Lower lobe of right lung (tissue), 2 donors: Measurements from ENCODE around the gene CD72. TPM values are rescaled to one million over a fixed set of nuclear protein-coding genes. Genes with fewer than 3 reads are reported as not detected.
"Not testable (repeated sequence)": the region's sequence is repeated elsewhere in the genome, so short reads cannot be mapped to it uniquely, and the experiment has no call there.

Experiments used
- ATAC-seq, 2 donors: fragments of 200-7000 bp; cut with Tn5 transposase; one replicate each; pipeline ENCODE4 v1.9.1; 2020 to 2022; ENCODE audit warnings: mild to moderate bottlenecking in 2 of 2, moderate library complexity in 2 of 2
- DNase-seq: peaks from one replicate; pipeline ENCODE4 v3.0.0-alpha.2; 2020
- H3K27ac ChIP-seq: fragments of 200-600 bp; one replicate; pipeline ENCODE4 v1.8.0; 2022
- H3K27me3 ChIP-seq: fragments of 200-600 bp; one replicate; pipeline ENCODE4 v1.8.0; 2022; ENCODE audit warnings: low read depth
- H3K36me3 ChIP-seq: fragments of 200-600 bp; one replicate; pipeline ENCODE4 v1.8.0; 2022; ENCODE audit warnings: mild to moderate bottlenecking
- H3K4me1 ChIP-seq: fragments of 200-600 bp; one replicate; pipeline ENCODE4 v1.8.0; 2022
- H3K4me3 ChIP-seq: fragments of 200-600 bp; one replicate; pipeline ENCODE4 v1.8.0; 2022; ENCODE audit warnings: mild to moderate bottlenecking
- H3K9me3 ChIP-seq: fragments of 200-600 bp; one replicate; pipeline ENCODE4 v1.8.0; 2022
- intact Hi-C: fragments of 100-400 bp; cut with DNase I; formaldehyde crosslinking; loops from one replicate; pipeline ENCODE4 v1.11.0; 2022
- total RNA-seq: library from RNA; stranded (reverse); fragmentation: NEBNext Ultra II Directional; extraction: Animal tissue kit (Norgen Biotek cat#: 25700); gene quantifications from one replicate; pipeline ENCODE4 v1.2.1, GENCODE V29; 2021
- TF ChIP-seq, protein P1 (sequence below): fragments of 200-600 bp; IDR thresholded peaks from one replicate; pipeline ENCODE4 v1.8.0; 2022; ENCODE audit warnings: antibody characterized with exemption, mild to moderate bottlenecking
- donor health status: DM: no; HTN: yes; CAD: no; lungs with severe emphysema.

Gene CD72
- total RNA-seq, 1 donor from 2014 or later = 4.5 TPM

GRCh38 chr9:35612843-35613242 lies 5.4 kb downstream of the CD72 start:
- H3K36me3 ChIP-seq = peaks cover 23% of the 10 kb centered on the region
- no peaks in the 10 kb centered on the region for H3K27me3 ChIP-seq
- ATAC-seq (no peak), DNase-seq (no peak)
- H3K9me3 ChIP-seq = no peaks in the 10 kb centered on the region
- intact Hi-C loops = no loop called here
- H3K4me1 ChIP-seq = peaks cover 8% of the 10 kb centered on the region
- no peak overlapping the region for H3K4me3 ChIP-seq
- H3K27ac ChIP-seq = no peak overlapping the region
- TF ChIP-seq, protein P1, sequence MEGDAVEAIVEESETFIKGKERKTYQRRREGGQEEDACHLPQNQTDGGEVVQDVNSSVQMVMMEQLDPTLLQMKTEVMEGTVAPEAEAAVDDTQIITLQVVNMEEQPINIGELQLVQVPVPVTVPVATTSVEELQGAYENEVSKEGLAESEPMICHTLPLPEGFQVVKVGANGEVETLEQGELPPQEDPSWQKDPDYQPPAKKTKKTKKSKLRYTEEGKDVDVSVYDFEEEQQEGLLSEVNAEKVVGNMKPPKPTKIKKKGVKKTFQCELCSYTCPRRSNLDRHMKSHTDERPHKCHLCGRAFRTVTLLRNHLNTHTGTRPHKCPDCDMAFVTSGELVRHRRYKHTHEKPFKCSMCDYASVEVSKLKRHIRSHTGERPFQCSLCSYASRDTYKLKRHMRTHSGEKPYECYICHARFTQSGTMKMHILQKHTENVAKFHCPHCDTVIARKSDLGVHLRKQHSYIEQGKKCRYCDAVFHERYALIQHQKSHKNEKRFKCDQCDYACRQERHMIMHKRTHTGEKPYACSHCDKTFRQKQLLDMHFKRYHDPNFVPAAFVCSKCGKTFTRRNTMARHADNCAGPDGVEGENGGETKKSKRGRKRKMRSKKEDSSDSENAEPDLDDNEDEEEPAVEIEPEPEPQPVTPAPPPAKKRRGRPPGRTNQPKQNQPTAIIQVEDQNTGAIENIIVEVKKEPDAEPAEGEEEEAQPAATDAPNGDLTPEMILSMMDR = no peak

DNA sequence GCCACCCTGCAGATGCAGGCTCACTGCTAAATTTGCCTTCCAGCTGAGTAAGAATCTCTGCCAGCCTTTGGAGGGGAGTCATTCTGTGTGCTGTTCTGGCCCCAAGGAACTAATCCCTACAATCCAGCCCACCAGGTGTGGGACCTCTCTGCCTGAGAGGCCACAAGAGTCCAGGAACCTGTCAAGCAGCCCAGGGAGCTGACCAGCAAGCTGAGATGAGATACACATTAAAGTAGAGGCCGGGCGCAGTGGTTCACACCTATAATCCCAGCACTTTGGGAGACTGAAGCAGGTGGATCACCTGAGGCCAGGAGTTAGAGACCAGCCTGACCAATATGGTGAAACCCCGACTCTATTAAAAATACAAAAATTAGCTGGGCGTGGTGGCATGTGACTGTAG lies 6.1 kb downstream of the CD72 start:
- H3K36me3 ChIP-seq = peaks cover 31% of the 10 kb centered on the region
- DNase-seq, ATAC-seq, H3K9me3 ChIP-seq, intact Hi-C loops, H3K4me3 ChIP-seq, H3K27ac ChIP-seq, H3K4me1 ChIP-seq, H3K27me3 ChIP-seq: not testable (repeated sequence)

DNA sequence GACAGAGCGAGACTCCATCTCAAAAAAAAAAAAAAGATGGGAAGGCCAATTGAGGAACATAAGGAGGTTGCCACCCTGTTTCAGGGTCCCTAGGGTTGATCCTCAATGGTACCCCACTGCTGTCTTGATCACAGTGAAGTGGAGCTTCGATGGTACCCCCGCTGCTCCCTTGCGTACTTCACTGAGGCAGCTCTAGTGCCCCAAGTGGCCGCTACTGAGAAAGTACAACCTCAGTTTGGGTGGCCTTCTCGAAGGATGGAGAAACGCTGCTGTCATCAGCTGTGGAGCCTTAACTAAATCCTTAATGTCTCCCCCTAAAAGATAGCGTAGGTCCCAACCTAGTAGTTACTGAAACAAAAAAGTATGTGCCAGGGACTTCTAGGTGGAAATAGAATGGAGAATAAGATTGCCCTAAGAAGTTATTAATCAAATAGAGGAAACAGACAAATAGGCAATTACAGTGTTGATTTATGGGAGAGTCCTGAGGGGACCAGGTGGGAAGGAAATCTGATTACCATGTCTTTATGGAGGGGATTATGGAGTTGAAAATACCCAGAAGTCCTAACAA lies 6.9 kb downstream of the CD72 start:
- DNase-seq (no peak), ATAC-seq (peak; percentile 40 to 72)
- Histone ChIP-seq H3K36me3 (peaks cover 32% of the 10 kb centered on the region), H3K27me3 (no peaks in the 10 kb centered on the region), H3K9me3 (no peaks in the 10 kb centered on the region), H3K27ac (no peak overlapping the region), H3K4me1 (peaks cover 14% of the 10 kb centered on the region), H3K4me3 (no peak overlapping the region)
- TF ChIP-seq, protein P1 = peak; percentile 60
- intact Hi-C loops = no loop called here

- no peaks in the 10 kb centered on the region for H3K27me3 ChIP-seq
- peaks cover 19% of the 10 kb centered on the region for H3K4me1 ChIP-seq
- DNase-seq = no peak
- H3K9me3 ChIP-seq = no peaks in the 10 kb centered on the region
- TF ChIP-seq, protein P1 = no peak
- no peak overlapping the region for H3K4me3 ChIP-seq
- H3K27ac ChIP-seq = no peak overlapping the region
- intact Hi-C loops = no loop called here
- no peak for ATAC-seq
- H3K36me3 ChIP-seq = peaks cover 32% of the 10 kb centered on the region
Measured at GRCh38 chr9:35609820-35610163, 8.4 kb downstream of the CD72 start.

DNA sequence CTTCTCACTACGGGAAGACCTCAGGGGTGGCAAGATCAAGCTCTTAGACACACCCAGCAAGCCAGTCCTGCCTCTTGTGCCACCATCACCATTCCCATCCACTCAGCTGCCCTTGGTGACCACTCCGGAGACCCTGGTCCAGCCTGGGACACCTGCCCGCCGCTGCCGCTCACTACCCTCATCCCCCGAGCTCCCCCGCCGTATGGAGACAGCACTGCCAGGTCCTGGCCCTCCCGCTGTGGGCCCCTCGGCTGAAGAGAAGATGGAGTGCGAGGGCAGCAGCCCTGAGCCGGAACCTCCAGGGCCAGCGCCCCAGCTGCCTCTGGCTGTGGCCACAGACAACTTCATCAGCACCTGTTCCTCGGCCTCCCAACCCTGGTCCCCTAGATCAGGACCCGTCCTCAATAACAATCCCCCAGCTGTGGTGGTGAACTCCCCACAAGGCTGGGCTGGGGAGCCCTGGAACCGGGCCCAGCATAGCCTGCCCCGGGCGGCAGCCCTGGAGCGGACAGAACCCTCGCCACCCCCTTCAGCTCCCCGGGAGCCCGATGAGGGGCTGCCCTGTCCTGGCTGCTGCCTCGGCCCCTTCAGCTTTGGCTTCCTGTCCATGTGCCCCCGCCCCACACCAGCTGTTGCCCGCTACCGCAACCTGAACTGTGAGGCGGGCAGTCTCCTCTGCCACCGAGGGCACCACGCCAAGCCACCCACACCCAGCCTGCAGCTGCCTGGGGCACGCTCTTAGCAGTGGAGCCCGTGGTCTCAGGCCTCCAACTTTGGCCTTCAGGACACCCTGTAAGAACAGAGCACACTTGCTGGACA lies 9.0 kb downstream of the CD72 start:
- intact Hi-C loops = no loop called here

More for the DNA sequence above, 9.0 kb downstream of the CD72 start:
- Histone ChIP-seq H3K9me3 (no peaks in the 10 kb centered on the region), H3K4me3 (no peak overlapping the region), H3K27ac (no peak overlapping the region), H3K36me3 (peaks cover 32% of the 10 kb centered on the region), H3K4me1 (peaks cover 19% of the 10 kb centered on the region), H3K27me3 (no peaks in the 10 kb centered on the region)
- DNase-seq (no peak), ATAC-seq (no peak)
- TF ChIP-seq, protein P1 = no peak
